ENCODE data around the gene LRRC4B. TPM values are rescaled to one million over a fixed set of nuclear protein-coding genes. Genes with fewer than 3 reads are reported as not detected.
A peak's percentile ranks its signal among the peaks of the same experiment; 100 is the strongest.

LRRC4B gene
- total RNA-seq, 1 donor: under 0.01 TPM

GRCh38 chr19:50573741-50574461, 5.7 kb upstream of the LRRC4B start:
- no peak for DNase-seq (ENCODE audit: low read depth in 2 of 3, low spot score in 2 of 3)

DNA sequence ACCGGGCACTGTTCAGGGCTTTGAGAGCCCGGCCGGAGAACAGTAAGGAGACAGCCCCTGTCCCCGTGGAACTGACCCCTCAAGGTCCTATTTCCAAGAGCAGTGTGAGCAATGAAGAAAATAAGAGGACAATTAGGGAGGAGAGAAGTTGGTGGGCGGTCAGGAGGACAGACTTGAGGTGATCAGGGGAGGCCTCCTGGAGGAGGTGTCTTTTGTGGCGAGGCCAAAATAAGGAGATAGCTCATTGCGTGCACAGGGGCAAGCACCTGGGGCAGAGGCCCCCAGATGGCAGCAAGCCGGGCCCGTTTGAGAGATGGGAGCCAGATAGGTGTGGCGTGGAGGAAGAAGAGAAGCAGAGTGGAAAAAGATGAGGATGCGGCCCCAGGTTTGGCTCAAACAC, 2.8 kb upstream of the LRRC4B start:
- no peak for DNase-seq (ENCODE audit: low read depth in 2 of 3, low spot score in 2 of 3)

- DNase-seq (ENCODE audit: low read depth in 2 of 3, low spot score in 2 of 3): no peak
Measured at GRCh38 chr19:50569938-50570540, 1.8 kb upstream of the LRRC4B start.

GRCh38 chr19:50568728-50569698, 778 bp upstream of the LRRC4B start:
- DNase-seq (ENCODE audit: low read depth in 2 of 3, low spot score in 2 of 3): no peak

GRCh38 chr19:50567052-50567841, 988 bp downstream of the LRRC4B start:
- no peak for DNase-seq (ENCODE audit: low read depth in 2 of 3, low spot score in 2 of 3)

GRCh38 chr19:50565984-50566903, 2.0 kb downstream of the LRRC4B start:
- DNase-seq (ENCODE audit: low read depth in 2 of 3, low spot score in 2 of 3): no peak

GRCh38 chr19:50564229-50565105, 3.8 kb downstream of the LRRC4B start:
- no peak for DNase-seq (ENCODE audit: low read depth in 2 of 3, low spot score in 2 of 3)

- DNase-seq (ENCODE audit: low read depth in 2 of 3, low spot score in 2 of 3): no peak
Measured at GRCh38 chr19:50563597-50563996, 4.6 kb downstream of the LRRC4B start.

GRCh38 chr19:50562996-50563395, 5.2 kb downstream of the LRRC4B start:
- DNase-seq (ENCODE audit: low read depth in 2 of 3, low spot score in 2 of 3): no peak

GRCh38 chr19:50562329-50562728, 5.9 kb downstream of the LRRC4B start:
- DNase-seq (ENCODE audit: low read depth in 2 of 3, low spot score in 2 of 3): no peak

GRCh38 chr19:50559636-50560035, 8.6 kb downstream of the LRRC4B start:
- no peak for DNase-seq (ENCODE audit: low read depth in 2 of 3, low spot score in 2 of 3)

DNA sequence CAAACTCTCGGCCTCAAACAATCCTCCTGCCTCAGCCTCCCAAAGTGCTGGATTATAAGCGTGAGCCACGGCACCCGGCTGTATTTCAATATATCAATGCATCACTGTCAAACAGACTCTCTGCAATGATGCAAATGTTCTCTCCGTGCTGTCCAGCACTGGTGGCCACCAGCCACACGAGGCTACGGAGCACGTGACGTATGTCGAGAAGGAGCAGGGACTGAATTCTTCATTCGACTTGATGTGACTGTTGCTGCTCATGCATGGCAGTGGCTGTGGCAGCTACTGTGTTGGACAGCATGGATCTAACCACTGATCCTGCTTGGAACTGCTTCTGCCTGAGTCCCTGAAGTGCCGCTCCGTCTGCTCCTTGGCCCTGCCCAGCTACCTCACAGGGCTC, 9.8 kb downstream of the LRRC4B start:
- no peak for DNase-seq (ENCODE audit: low read depth in 2 of 3, low spot score in 2 of 3)

GRCh38 chr19:50558039-50558438, 10.2 kb downstream of the LRRC4B start:
- no peak for DNase-seq (ENCODE audit: low read depth in 2 of 3, low spot score in 2 of 3)

GRCh38 chr19:50557009-50557613, 11.1 kb downstream of the LRRC4B start:
- DNase-seq (ENCODE audit: low read depth in 2 of 3, low spot score in 2 of 3): no peak

DNA sequence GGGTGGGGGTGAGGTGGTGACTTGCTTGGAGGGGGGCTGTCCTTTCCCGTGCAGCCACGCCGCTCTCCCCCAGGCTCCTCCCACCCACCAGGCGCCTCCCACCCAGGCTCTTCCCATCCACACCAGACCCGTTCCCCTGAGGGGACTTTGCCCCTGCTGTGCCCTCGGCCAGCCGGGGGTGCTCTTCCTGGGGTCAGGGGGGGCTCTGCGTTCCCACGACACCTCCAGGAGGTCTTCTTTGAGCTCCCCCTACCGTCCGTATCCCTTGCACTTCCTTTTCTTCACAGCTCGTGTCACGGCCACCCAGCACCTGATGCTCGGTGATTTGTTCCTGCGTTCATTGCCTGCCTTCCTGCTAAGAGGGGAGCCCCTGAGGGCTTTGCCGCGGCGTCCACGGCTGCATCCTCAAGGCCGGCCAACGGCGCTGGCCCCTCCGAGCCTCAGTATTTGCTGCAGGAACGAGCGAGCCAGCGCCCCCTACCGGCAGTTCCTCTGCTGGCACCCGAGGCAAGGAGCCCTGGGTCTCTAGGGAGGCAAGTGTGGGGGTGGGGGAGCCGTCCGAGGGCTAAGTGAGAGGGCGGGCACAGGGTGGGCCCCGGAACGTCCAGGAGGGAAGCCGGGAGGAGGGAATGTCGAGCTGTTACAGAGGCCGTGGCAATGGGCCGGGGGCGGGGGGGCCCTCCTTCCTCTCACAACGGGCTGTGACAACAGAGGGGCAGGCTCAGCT, 11.8 kb downstream of the LRRC4B start:
- peak; percentile 46 to 81 (median 72) for DNase-seq (ENCODE audit: low read depth in 2 of 3, low spot score in 2 of 3)

DNA sequence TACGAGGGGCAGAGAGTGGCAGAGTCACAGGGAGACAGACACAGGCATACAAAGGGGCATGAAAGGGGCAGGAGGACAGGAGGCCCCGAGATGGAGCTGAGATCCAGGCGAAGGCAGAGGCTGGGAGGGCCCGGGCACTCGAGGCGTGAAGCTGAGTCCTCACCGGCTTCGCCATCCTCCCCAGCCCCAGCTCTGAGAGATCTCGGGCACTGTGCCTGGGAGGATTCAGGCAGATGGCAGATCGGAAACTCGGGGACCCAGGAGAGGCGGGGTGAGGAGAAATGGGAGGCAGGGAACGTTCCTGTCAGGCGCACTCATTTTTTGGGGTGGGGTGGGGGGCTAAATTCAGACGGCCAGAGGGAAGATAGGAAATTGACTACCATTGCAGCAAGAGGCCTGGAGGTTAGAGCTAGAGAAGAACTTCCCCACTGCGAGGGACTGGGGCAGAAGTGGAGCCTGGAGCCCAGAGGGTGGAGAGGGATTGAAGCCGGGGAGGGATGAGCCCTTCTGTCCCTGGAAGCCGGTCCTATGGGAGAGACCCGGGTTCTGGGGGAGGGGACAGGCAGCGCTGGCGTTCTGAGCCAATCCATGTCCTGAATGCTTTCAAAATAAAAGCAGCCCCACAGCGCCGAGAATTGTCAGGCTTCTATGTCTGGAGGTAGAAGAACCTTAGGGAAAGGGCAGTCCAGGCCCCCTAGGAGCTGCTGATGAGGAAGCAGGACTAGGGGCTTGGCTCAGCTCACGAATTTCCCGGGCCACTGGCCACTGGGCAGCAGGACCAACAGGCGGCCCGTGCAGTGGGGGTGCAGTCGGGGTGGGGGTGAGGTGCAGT, 12.6 kb downstream of the LRRC4B start:
- DNase-seq (ENCODE audit: low read depth in 2 of 3, low spot score in 2 of 3): no peak

DNA sequence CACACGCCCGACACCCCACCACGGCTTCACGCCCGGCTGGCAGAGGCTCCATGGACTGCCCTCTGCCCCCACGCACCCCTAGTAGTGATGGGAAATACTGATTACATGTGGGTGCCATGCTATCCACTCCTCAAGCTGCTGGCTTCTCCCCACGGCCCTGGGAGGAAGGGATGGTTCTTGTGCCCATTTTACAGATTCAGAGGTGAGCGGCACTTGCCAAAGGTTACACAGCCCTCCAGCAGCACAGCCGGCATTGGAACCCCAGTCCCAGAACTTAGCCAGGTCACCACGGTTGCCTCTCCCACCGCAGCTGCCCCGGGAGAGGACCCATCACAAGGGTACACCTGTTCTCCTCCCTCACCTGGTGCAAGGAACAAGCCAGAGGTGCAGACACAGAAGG, 13.2 kb downstream of the LRRC4B start:
- no peak for DNase-seq (ENCODE audit: low read depth in 2 of 3, low spot score in 2 of 3)

Data from hematopoietic multipotent progenitor cell (in vitro differentiated cells).